HG02870 (cell line): ENCODE results near the gene MRPS33.
"Not testable (repeated sequence)": the region's sequence is repeated elsewhere in the genome, so short reads cannot be mapped to it uniquely, and the experiment has no call there.

ENCODE experiments used
- ATAC-seq: cut with Tn5 transposase; IDR thresholded peaks from one replicate; pipeline ENCODE4 v1.9.1; 2021; ENCODE audit warnings: mild to moderate bottlenecking, moderate library complexity; ENCODE audit not compliant: unreplicated experiment

MRPS33 gene

GRCh38 chr7:141014524-141015395 lies at the start of gene MRPS33:
Gene MRPS33, minus strand, starts transcription at chr7:141014952. Its CDS starts 4,319 bp downstream, at chr7:141010633.
- peak; percentile 98 for ATAC-seq

GRCh38 chr7:141057788-141058187 lies 43.0 kb upstream of the MRPS33 start:
- no peak for ATAC-seq

- ATAC-seq, result no peak
Measured at GRCh38 chr7:141055146-141055545, 40.4 kb upstream of the MRPS33 start.

GRCh38 chr7:141053626-141054025 lies 38.9 kb upstream of the MRPS33 start:
- no peak for ATAC-seq

- ATAC-seq, result no peak
Measured at GRCh38 chr7:141045842-141046620, 31.3 kb upstream of the MRPS33 start.

- no peak for ATAC-seq
Measured at GRCh38 chr7:141045126-141045841, 30.5 kb upstream of the MRPS33 start.

GRCh38 chr7:141043616-141044015 lies 28.9 kb upstream of the MRPS33 start:
- no peak for ATAC-seq

- ATAC-seq, result no peak
Measured at GRCh38 chr7:141042222-141043193, 27.8 kb upstream of the MRPS33 start.

- ATAC-seq, result no peak
Measured at GRCh38 chr7:141039376-141039775, 24.6 kb upstream of the MRPS33 start.

- ATAC-seq, result not testable (repeated sequence)
Measured at GRCh38 chr7:141038100-141038499, 23.3 kb upstream of the MRPS33 start.

GRCh38 chr7:141032539-141033323 lies 18.0 kb upstream of the MRPS33 start:
- not testable (repeated sequence) for ATAC-seq

GRCh38 chr7:141028767-141029166 lies 14.0 kb upstream of the MRPS33 start:
- no peak for ATAC-seq

- ATAC-seq, result no peak
Measured at GRCh38 chr7:141027043-141027442, 12.3 kb upstream of the MRPS33 start.

GRCh38 chr7:141024668-141025067 lies 9.9 kb upstream of the MRPS33 start:
- no peak for ATAC-seq

- no peak for ATAC-seq
Measured at GRCh38 chr7:141023295-141023694, 8.5 kb upstream of the MRPS33 start.

- ATAC-seq, result no peak
Measured at GRCh38 chr7:141017555-141017954, 2.8 kb upstream of the MRPS33 start.

GRCh38 chr7:141016349-141016748 lies 1.6 kb upstream of the MRPS33 start:
- ATAC-seq, result no peak

GRCh38 chr7:141014125-141014523 lies 628 bp downstream of the MRPS33 start:
- peak; percentile 1 for ATAC-seq

- no peak for ATAC-seq
Measured at GRCh38 chr7:141013345-141013715, 1.4 kb downstream of the MRPS33 start.
